K562 (cell line): ENCODE results near the gene MAMDC2.

ENCODE experiments used
- CEBPB ChIP-seq: fragments of 450-650 bp; IDR thresholded peaks from 2 replicates; pipeline ENCODE4 v1.6.1; 2016; ENCODE audit warnings: missing genetic modification characterization, missing compliant biosample characterization
- EZH2 ChIP-seq: IDR thresholded peaks from 2 replicates; pipeline ENCODE4 v1.6.1; 2012; ENCODE audit warnings: low read depth, mild to moderate bottlenecking, inconsistent platforms, low read length, borderline replicate concordance
- POLR2A ChIP-seq: fragments of 450-650 bp; conservative IDR thresholded peaks from 2 replicates; pipeline ENCODE4 v1.6.1; 2016
- POLR2AphosphoS5 ChIP-seq: IDR thresholded peaks from 2 replicates; pipeline ENCODE4 v1.6.1; 2011; ENCODE audit warnings: mild to moderate bottlenecking, low read depth, low read length, moderate library complexity; ENCODE audit not compliant: control insufficient read depth, insufficient read depth
- POLR2G ChIP-seq: fragments of 200-400 bp; formaldehyde crosslinking; IDR thresholded peaks from 2 replicates; pipeline ENCODE4 v1.6.1; 2017; ENCODE audit warnings: low read depth, mild to moderate bottlenecking, antibody characterized with exemption, low read length, moderate library complexity
- SP1 ChIP-seq: sonication (generic); formaldehyde crosslinking; IDR thresholded peaks from 2 replicates; pipeline ENCODE4 v1.8.1; 2022; ENCODE audit warnings: mild to moderate bottlenecking, missing genetic modification reagents
- SREBF1 ChIP-seq: fragments of 150-350 bp; IDR thresholded peaks from 2 replicates; pipeline ENCODE4 v1.6.1; 2014; ENCODE audit warnings: antibody characterized with exemption, low read depth, low read length, borderline replicate concordance
- U2AF2 ChIP-seq: fragments of 200-400 bp; formaldehyde crosslinking; optimal IDR thresholded peaks from 2 replicates; pipeline ENCODE3; 2017; ENCODE audit warnings: low read depth, mild to moderate bottlenecking, low read length
- ZNF384 ChIP-seq: IDR thresholded peaks from 2 replicates; pipeline ENCODE4 v1.6.1; 2012; ENCODE audit warnings: low read depth, low read length, improper control_type of control experiment
- TF ChIP-seq, protein P1 (sequence below), 3 experiments: IDR thresholded peaks in 2 of 3; conservative IDR thresholded peaks in 1 of 3; 2 replicates each; pipeline ENCODE4 v1.5.1; 2011 to 2012; ENCODE audit warnings: low read length in 3 of 3, mild to moderate bottlenecking in 3 of 3, control low read depth in 2 of 3, improper control_type of control experiment in 1 of 3, inconsistent platforms in 1 of 3, low read depth in 1 of 3, mixed read lengths in 1 of 3, moderate library complexity in 1 of 3; ENCODE audit not compliant: insufficient read depth in 2 of 3
- TF ChIP-seq, protein P2 (sequence below): fragments of 250-450 bp; sonication (Bioruptor Pico); IDR thresholded peaks from 2 replicates; pipeline ENCODE4 v1.8.0; 2021; ENCODE audit warnings: mild to moderate bottlenecking, moderate library complexity

DNA sequence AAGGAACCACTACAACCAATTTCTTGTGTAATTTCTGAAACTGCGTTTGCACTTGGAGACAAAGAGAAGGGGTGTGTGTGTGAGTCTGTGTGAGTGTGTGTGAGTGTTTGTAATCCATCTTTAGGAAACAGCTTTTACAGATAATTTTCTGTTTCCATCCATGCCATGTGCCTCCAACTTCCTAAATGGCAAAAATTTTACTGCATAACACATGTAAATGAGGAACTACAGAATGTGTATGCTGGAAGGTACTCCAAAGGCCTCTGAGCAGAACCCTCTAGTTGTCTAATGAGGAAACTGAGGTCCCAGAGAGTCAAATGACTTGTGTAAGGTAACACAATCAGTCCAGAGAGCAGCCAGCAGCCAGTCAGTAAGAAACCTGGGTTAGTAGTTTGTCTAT is 20.8 kb downstream of the MAMDC2 start:
- TF ChIP-seq ZNF384 (no peak), POLR2A (no peak), CEBPB (tag) (no peak), POLR2AphosphoS5 (no peak), POLR2G (no peak), U2AF2 (no peak), SP1 (no peak), SREBF1 (no peak), EZH2 (no peak)
- TF ChIP-seq, protein P1, sequence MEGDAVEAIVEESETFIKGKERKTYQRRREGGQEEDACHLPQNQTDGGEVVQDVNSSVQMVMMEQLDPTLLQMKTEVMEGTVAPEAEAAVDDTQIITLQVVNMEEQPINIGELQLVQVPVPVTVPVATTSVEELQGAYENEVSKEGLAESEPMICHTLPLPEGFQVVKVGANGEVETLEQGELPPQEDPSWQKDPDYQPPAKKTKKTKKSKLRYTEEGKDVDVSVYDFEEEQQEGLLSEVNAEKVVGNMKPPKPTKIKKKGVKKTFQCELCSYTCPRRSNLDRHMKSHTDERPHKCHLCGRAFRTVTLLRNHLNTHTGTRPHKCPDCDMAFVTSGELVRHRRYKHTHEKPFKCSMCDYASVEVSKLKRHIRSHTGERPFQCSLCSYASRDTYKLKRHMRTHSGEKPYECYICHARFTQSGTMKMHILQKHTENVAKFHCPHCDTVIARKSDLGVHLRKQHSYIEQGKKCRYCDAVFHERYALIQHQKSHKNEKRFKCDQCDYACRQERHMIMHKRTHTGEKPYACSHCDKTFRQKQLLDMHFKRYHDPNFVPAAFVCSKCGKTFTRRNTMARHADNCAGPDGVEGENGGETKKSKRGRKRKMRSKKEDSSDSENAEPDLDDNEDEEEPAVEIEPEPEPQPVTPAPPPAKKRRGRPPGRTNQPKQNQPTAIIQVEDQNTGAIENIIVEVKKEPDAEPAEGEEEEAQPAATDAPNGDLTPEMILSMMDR (IDR thresholded peaks at IDR 0.05 in 2 of 3, conservative IDR thresholded peaks at IDR 0.05 in 1 of 3; ENCODE audit: insufficient read depth in 2 of 3, low read depth in 1 of 3, low read length in 3 of 3), result no peak
- TF ChIP-seq, protein P2, sequence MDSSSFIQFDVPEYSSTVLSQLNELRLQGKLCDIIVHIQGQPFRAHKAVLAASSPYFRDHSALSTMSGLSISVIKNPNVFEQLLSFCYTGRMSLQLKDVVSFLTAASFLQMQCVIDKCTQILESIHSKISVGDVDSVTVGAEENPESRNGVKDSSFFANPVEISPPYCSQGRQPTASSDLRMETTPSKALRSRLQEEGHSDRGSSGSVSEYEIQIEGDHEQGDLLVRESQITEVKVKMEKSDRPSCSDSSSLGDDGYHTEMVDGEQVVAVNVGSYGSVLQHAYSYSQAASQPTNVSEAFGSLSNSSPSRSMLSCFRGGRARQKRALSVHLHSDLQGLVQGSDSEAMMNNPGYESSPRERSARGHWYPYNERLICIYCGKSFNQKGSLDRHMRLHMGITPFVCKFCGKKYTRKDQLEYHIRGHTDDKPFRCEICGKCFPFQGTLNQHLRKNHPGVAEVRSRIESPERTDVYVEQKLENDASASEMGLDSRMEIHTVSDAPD (CRISPR knock-in tag), result no peak
